NCI-H187 treated with DMSO at 0.1 percent for 48 hours (cell line): ENCODE data around the gene VWA3B.

Source experiments
- DNase-seq: peaks from one replicate; lab custom pipeline; 2025; lab: John Stamatoyannopoulos, UW

The VWA3B gene

DNA sequence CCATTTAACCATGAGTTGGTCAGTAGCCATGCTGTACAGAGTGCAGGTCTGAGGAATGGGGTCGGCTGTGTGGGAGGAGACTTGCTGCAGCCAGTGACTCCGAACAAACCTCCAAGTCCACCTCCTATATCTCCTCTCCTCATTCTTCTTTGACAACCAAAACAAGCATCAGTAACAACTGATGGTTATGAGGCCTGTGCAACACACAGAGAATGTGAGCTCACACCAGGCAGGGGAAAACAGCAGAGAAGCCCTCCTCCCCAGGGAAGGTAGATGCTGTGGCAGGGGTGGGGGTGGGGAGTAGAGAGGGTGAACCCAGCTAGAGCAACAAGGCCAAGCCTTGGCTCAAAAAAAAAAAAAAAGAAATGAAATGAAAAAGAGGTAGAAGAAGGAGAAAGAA lies 247.0 kb downstream of the VWA3B start:
- DNase-seq: no peak

DNA sequence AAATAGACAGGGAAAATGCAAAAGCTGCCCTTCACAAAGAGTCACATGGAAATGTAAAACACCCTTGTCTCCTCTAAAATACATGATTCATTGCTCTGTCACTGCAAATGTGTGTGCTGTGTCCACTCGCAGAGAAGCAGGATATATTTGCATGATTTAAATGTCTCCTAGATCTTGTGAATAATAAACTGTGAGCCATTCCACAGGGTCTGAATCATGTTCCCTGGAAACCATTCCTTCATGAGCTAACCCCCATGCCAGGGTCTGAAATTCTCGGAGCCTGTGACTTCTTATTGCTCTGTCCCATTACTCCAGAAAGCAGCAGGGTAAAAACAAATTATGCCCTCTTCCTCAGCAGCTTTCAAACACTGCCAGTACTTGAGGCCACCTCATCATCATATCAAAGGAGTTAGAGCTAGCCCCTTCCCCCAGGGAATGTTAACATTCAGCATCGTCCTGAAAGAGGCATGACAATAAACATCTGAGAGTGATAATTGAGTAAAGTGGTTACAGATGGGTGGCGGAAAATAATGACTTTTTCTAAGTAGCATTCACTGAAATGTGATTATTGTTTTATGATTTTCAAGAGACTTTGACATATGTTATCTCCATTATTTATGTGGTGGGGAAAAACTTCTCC lies 247.6 kb downstream of the VWA3B start:
- DNase-seq: peak; percentile 92

DNA sequence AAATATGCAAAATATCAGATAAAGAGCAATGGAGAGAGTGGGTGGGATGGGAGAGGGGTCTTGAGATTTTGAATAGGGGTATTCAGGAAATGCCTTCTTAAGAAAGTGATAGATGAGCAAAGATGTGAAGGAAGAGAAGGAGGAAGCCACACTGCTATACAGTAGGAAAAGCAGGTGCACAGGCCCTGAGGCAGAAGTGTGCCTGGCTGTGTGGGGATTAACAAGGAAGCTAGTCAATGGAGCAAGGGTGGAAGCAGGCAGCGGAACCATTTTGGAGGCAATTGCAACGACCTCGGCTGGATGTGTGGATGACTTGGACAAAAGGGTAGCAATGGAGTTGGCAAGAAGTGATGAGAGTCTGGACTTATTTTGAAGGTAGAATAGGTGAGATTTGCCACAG lies 248.3 kb downstream of the VWA3B start:
- no peak for DNase-seq

DNA sequence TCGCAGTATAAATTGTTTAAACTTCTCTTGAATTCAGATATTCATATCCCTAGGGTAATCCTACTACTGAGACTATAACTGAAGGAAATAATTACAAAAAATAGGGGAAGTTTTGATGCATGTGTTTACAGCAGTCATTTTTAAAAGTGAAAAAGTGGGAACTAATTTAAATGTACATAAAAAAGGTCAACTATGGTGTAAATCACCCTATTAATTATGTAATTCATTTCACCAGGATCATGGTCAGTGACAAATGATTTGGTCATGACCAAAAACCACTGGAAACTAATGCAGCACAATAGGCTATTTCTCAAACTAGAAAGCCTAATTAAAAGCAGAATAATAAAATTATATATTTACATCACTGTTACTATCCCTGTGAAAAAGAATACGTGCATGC lies 254.3 kb downstream of the VWA3B start:
- DNase-seq: no peak

DNA sequence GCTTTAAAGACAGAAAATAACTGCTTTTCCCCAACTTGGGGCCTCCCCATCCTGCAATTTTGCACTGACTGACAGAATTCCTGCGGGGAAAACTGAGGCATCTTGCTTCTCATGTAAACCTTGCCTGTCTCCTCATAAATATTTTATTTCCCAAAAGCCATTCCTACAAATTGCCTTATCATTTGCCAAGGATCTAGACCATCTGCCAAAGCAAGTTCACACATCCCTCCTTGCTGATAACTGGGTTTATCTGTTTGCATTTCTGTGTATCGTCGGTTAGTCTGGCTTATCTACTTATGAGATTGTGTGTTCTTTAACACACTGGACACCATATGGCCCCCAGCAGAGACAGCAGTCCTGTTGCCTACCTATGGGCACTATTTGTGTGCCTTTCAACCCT lies 256.3 kb downstream of the VWA3B start:
- DNase-seq: no peak

DNA sequence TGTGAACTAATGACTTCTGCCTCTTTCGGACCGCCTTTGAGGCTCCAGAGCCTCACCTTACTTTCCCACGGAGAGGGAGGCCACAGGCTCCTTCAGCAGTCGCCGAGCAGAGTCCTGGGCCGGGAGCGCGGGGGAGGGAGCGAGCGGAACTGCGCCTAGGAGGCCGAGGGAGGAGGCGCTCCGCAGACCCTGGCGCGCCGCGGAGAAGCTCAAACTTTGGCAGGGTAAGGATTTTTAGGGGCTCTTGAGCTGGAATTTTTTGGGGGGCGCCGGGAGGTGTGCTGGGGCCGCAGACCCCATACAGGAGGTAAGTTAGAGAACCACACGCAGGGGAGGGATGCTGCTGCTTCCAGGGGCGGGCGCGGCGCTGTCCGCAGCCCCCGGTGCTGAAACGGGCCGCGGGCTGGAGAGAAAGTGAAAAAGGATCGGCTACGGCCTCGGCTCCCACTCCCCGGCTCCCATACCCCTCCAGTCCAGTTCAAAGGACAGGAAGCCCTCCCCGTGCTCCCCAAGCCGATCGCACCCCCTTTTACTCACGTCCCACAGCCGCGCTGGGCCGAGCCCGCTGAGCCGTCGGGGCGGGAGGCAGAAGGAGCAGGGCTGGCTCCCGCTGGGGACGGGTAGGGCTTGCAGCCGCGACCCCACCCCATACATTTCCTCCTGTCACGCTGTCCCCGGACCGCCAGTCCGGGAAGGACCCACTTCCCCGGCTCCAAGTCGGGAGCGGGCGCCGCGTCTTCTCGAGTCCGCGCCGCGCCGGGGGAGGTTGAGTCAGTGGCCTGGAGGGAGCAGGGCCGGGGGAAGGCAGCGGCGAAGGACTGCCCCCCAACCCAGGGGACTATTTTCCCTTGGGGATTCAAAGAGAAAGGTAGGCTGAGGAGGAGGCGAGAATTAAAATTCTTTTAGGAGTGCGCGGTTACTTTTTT lies 259.6 kb downstream of the VWA3B start, which contains the start of gene CNGA3:
TSS of gene CNGA3 (plus strand) at position 146 of the 926 bp plus-strand sequence. CDS start 23,520 bp downstream, outside the sequence.
- no peak for DNase-seq

DNA sequence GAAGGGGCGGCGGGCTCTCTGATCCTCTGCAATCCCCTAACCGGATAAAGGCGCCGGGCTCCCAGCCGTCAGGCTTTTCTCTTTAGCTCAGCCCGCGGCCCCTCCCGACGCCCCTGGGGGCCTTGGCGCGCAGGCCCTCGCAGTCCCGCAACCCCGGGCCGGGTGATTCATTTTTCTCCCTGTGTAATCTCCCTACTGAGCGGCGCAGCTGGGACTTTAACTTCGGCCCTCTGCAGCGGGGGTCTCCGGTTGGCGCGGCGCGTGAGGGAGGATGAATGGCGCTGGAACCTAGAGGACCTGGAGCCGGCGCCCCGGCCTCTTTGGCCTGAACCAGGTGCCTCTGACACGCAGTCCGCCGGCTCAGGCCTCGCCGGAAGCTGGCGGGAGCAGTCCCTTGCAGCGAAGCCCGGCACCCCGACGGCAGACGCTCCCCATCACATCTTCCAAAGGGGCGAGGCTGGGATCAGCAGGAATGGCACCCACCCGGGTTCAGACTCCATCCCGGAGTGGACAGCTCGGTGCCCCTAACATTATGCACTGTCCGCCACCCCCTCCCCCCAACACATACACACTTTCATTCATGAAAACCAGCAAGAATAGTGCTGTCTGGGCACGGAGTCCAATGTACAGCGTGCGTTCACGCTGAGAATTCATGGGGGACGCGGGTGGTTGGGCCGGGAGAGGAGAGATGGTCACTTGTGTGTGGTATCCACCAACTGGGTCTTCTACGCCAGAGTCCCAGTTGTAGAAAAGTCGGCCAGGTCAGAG lies 260.5 kb downstream of the VWA3B start:
- no peak for DNase-seq

DNA sequence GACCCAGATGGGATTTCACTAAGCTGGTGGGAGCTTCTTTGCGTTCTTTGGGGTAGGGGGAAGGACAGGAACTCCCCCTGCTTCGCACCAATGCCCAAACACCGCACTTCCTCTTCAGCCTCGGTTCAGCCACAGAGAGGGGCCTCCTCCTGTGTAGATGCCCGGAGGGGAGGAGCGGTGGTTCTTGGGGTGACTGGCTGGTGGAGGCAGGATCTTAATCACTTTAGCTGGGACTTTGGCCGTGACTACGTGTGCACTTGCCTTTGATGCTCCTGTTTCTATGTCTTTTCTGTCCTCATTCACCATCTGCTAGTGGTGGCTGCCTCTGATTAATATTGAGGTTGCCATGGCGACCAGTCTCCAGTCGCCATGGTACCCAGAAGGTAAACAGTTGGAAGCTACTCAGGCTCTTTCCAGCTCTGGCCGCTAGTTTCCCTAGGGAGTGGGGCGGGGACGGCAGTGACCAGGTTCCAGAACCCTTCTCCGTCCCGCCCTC lies 261.1 kb downstream of the VWA3B start:
- no peak for DNase-seq

DNA sequence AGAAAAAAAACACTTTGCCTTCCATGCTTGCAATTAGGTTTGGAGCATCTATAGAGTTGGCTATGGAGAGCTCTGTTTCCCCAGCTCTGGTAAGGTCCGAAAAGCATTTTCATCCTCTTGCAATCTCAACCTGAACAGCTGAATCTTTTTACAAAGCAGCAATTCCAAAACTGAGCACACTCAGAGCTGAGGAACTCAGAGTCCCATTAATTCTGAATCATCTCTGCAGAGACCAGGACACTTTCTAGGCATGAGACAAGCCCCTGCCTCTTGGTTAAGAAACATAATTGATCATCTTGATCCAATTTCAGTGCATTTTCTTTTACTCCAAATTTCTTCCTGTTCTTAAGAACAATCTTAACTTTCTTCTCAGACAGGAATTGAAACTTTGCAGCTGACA lies 263.4 kb downstream of the VWA3B start:
- no peak for DNase-seq

DNA sequence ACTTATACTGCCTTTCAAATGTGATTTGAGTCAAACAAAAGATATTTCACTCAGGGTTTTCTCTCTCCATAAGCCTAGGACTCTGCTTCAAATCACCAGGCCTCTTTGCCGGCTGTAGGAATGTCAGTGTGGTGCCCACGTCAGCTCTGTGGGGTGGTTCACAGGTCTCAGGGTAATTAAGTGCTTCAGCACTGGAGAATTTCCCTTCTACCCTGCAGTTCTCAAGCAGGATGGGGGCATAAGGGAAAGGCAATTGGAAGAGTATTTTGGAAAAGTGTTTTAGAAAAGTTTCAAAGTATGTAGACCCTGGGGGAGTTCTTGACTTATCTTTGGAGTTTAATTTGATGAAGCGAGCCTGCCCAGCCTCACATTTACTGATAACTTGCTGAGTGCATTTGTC lies 268.9 kb downstream of the VWA3B start:
- DNase-seq: no peak

DNA sequence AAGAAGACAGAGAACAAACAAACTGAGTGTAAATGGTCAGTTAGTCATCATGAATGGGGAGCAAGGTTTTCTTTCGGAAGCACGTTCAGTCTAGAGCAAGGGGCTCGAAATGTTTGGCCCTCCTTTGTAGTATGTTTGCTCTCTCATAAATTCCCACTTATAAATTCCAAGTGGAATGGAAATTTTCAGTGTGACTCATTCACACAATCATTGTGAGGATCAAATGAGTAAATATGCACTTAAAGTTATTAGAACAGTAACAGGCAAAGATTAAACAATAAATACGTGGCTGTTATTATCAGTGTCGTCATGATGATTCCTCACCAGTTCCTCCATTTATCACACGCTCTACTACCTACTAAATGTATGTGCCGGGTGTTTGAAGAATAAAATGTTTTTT lies 269.8 kb downstream of the VWA3B start:
- no peak for DNase-seq

DNA sequence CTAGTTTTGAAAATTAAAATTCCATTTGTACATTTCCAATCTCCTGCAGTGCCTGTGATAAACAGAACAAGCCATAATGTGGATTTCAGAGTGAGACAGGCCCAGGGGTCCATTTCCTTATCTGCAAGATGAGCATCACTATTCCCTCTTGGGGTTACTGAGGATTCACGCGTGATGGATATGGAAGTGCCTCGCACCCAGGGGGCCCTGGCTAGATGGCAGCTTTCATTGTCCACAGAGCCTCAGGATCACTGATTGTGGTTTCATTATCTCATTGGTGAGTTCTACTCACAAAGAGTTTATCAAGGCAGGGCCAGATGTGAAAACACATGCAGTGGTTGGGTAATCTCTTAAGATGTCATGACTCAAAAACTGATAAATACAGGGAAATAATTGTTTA lies 270.9 kb downstream of the VWA3B start:
- no peak for DNase-seq

DNA sequence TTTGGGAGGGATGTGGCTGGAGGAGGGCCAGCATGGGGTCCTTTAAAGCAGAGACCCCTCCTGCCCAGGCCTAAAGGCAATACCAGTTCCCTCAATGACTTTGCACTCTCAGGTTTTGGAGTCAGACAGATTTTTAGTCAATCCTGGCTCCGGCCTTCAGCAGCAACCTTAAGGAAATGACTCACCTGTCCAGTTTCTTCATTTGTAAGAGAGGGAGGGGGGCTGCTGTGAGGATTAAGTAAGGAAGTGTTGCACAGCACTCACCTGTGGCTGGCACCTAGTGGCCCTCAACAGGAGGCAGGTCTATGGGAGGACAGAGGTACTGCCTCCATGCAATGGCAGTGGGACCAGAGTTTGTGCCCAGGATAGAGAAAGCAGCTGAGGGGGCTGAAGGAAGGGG lies 273.0 kb downstream of the VWA3B start:
- DNase-seq: no peak
